Activated CD8-positive, alpha-beta T cell treated with anti-CD3 and anti-CD28 coated beads for 36 hours (primary cell): ENCODE results near the gene SH3BP4. TPM values are rescaled to one million over a fixed set of nuclear protein-coding genes. Genes with fewer than 3 reads are reported as not detected.

Experiments
- ATAC-seq: fragments of 200-7000 bp; cut with Tn5 transposase; one replicate; pipeline ENCODE4 v1.10.0; 2021; ENCODE audit warnings: mild to moderate bottlenecking, moderate library complexity
- CTCF ChIA-PET: fragments of 350-600 bp; sonication (Branson Sonifier 250); formaldehyde crosslinking; loops from one replicate; lab custom pipeline; 2021; ENCODE audit warnings: antibody characterized with exemption; lab: Charles Lee
- POLR2A ChIA-PET: fragments of 350-600 bp; sonication (Branson Sonifier 250); formaldehyde crosslinking; loops from one replicate; lab custom pipeline; 2021; ENCODE audit warnings: antibody characterized with exemption; lab: Charles Lee
- DNase-seq: peaks from one replicate; pipeline ENCODE4 v3.0.0-alpha.2; 2020
- H3K27ac Mint-ChIP-seq: one replicate; pipeline ENCODE4 v1.8.0; 2021; ENCODE audit warnings: mild to moderate bottlenecking, mixed read lengths
- H3K27me3 Mint-ChIP-seq: one replicate; pipeline ENCODE4 v1.8.0; 2021; ENCODE audit warnings: mixed read lengths
- H3K36me3 Mint-ChIP-seq: one replicate; pipeline ENCODE4 v1.8.0; 2021; ENCODE audit warnings: low read depth, mixed read lengths
- H3K4me1 Mint-ChIP-seq: one replicate; pipeline ENCODE4 v1.8.0; 2021; ENCODE audit warnings: low read depth, mixed read lengths
- H3K4me3 Mint-ChIP-seq: one replicate; pipeline ENCODE4 v1.8.0; 2021; ENCODE audit warnings: mild to moderate bottlenecking, moderate library complexity, mixed read lengths
- H3K9me3 Mint-ChIP-seq: one replicate; pipeline ENCODE4 v1.8.0; 2021; ENCODE audit warnings: mixed read lengths
- CTCF ChIP-seq: fragments of 200-600 bp; IDR thresholded peaks from one replicate; pipeline ENCODE4 v1.8.0; 2022; ENCODE audit warnings: antibody characterized with exemption, mild to moderate bottlenecking
- intact Hi-C: fragments of 100-400 bp; cut with micrococcal nuclease; formaldehyde crosslinking; loops from one replicate; pipeline ENCODE4 v1.10.0; 2022
- total RNA-seq, 2 experiments: library from RNA; stranded (reverse); gene quantifications; one replicate each; pipeline ENCODE4 v1.2.3, GENCODE V29; 2021

Gene SH3BP4
- total RNA-seq, 2 experiments from 2014 or later, result 0.14 to 0.54 TPM

DNA sequence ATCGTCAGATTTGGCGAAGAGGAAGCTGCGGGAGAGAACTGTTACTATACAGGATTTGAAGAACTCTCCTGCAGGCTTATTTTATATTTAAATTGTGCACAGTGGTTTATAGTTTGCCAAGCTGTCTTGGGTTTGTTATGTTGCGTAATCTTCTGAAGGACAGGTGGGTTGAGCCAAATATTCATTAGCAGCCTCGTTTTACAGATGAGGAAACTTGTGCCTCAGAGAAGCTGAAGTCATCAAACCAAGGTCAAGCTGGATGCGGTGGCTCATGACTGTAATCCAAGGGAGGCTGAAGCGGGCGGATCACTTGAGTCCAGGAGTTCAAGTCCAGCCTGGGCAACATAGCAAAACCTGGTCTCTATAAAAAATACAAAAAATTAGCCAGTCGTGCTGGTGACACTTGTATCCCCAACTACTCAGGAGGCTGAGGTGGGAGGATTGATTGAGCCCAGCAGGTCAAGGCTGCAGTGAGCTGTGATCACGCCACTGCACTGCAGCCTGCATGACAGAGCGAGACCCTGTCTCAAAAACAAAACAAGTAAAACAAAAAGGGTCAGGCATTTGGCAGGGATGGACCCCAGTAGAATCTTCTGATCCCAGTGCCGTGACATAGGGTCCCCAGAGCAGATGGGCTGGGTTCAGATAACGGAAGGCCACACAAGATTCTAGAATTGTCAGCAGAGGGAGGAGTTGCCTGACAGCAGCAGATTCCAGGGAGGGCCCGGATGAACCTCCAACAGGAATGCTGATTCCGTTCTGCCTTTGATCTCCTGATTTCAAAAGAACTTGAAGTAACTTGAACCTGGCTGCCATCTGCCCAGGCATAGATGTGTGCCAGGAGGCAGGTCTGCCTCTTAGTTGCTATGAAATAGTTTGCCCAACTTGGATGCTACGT is 50.6 kb downstream of the SH3BP4 start:
- H3K4me1 Mint-ChIP-seq, result no peaks in the 10 kb centered on the region
- no peaks in the 10 kb centered on the region for H3K27me3 Mint-ChIP-seq
- ChIA-PET POLR2A (no interaction called here), CTCF (no interaction called here)
- no peak for TF ChIP-seq CTCF
- no peak overlapping the region for H3K4me3 Mint-ChIP-seq
- ATAC-seq, result no peak
- no peaks in the 10 kb centered on the region for H3K36me3 Mint-ChIP-seq
- intact Hi-C loops, result no loop called here
- no peak for DNase-seq
- no peak overlapping the region for H3K27ac Mint-ChIP-seq
- no peaks in the 10 kb centered on the region for H3K9me3 Mint-ChIP-seq

- no peak overlapping the region for H3K27ac Mint-ChIP-seq
- H3K27me3 Mint-ChIP-seq, result no peaks in the 10 kb centered on the region
- H3K4me1 Mint-ChIP-seq, result no peaks in the 10 kb centered on the region
- ATAC-seq, result no peak
- intact Hi-C loops, result no loop called here
- CTCF ChIA-PET, result no interaction called here
- no peak for TF ChIP-seq CTCF
- no peak for DNase-seq
- no peaks in the 10 kb centered on the region for H3K36me3 Mint-ChIP-seq
- H3K9me3 Mint-ChIP-seq, result no peaks in the 10 kb centered on the region
- POLR2A ChIA-PET, result no interaction called here
- H3K4me3 Mint-ChIP-seq, result no peak overlapping the region
Measured at GRCh38 chr2:235003096-235003775, 51.4 kb downstream of the SH3BP4 start.

- Mint-ChIP-seq H3K9me3 (no peaks in the 10 kb centered on the region), H3K4me3 (no peak overlapping the region), H3K27ac (no peak overlapping the region), H3K36me3 (no peaks in the 10 kb centered on the region), H3K27me3 (no peaks in the 10 kb centered on the region), H3K4me1 (no peaks in the 10 kb centered on the region)
- CTCF ChIA-PET, result no interaction called here
- DNase-seq (no peak), ATAC-seq (no peak)
- intact Hi-C loops, result no loop called here
- POLR2A ChIA-PET, result no interaction called here
- no peak for TF ChIP-seq CTCF
Measured at GRCh38 chr2:235004329-235004903, 52.6 kb downstream of the SH3BP4 start.

- H3K4me1 Mint-ChIP-seq, result no peaks in the 10 kb centered on the region
- H3K27ac Mint-ChIP-seq, result no peak overlapping the region
- ChIA-PET CTCF (no interaction called here), POLR2A (no interaction called here)
- TF ChIP-seq CTCF, result no peak
- H3K9me3 Mint-ChIP-seq, result no peaks in the 10 kb centered on the region
- no peaks in the 10 kb centered on the region for H3K27me3 Mint-ChIP-seq
- H3K4me3 Mint-ChIP-seq, result no peak overlapping the region
- no peaks in the 10 kb centered on the region for H3K36me3 Mint-ChIP-seq
- intact Hi-C loops, result no loop called here
- ATAC-seq (no peak), DNase-seq (no peak)
Measured at GRCh38 chr2:235005023-235005422, 53.2 kb downstream of the SH3BP4 start.
